ENCODE data around the gene C1orf232. TPM values are rescaled to one million over a fixed set of nuclear protein-coding genes. Genes with fewer than 3 reads are reported as not detected.

The C1orf232 gene
- total RNA-seq, 2 donors from 2014 or later: not detected

DNA sequence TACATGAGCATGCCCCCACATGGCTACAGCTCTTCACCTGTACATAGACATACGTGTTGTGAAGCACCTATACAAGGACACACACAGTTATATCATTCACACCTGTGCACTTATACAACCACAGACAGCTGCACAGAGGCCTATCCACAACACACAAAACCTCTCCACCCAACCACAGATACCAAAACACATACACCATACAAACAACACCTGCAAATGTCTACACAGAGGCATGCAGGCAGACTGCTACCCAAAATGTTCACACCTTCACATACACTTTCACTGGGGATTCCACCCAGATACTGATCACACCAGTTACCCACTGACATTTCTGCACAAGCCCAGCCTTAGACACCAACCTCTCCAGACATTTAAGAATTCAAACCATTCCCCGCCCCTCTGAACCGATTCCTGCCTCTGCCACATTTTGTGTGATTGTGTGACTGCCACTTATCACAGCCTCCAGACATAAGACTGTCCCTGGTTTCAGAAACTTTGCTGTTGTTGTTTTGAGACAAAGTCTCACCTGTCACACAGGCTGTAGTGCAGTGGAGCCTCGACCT lies 2.0 kb downstream of the C1orf232 start:
- H3K9me3 Mint-ChIP-seq: no peaks in the 10 kb centered on the region
- ATAC-seq (replicated peaks): no peak
- peaks cover 5% of the 10 kb centered on the region for H3K27me3 Mint-ChIP-seq

DNA sequence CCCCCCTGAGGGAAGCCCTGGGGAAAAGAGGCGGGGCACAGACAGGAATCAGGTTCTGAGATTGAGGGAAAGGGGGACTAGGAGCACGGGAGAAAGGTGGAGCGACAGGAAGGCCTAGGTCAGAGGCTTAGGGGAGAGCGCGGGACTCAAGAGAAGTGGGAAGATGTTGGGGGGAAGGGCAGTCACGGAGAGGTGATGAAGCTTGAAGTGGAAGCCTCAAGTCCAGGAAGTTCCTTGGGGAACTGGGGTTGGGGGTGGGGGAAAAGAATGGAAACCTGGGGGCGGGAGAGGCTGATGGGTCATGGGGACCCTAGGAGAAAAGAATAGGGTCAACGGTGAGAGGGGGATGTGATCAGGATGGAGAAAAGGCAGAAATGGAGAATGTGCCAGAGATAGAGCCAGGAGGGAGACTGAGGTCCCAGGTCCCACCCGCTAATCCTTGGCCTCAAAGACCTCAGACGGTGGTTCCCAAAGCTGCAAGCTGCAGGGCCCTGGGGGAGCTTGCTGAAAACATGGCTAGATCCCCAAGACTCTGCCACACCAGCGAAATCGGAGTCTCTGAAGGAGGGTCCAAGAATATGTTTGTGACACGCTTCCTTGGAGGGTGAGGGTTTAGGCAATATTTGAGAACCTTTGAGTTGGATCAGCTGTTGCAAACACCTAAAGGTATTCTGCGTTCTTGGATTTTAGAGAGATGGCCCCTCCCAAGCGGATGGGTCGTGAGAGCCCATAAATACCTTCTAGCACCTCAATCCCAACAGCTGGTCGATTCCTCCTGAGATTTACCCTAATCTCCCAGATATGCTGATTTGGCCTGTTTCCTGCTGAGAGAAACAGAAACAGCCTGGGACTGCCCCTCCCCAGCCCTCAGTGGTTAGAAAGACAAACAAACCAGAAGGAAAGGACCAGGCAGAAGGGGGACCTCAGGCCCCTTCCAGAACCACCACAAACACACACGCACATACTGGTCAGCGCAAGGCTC lies 3.6 kb downstream of the C1orf232 start:
- no peaks in the 10 kb centered on the region for H3K36me3 Mint-ChIP-seq (ENCODE audit: low read depth)
- no peaks in the 10 kb centered on the region for H3K4me1 Mint-ChIP-seq
- no peaks in the 10 kb centered on the region for H3K9me3 Mint-ChIP-seq

More for the DNA sequence above, 2.0 kb downstream of the C1orf232 start:
- H3K36me3 Mint-ChIP-seq (ENCODE audit: low read depth): peaks cover 5% of the 10 kb centered on the region
- H3K4me3 Mint-ChIP-seq: no peak overlapping the region
- no peaks in the 10 kb centered on the region for H3K4me1 Mint-ChIP-seq
- no peak overlapping the region for H3K27ac Mint-ChIP-seq

DNA sequence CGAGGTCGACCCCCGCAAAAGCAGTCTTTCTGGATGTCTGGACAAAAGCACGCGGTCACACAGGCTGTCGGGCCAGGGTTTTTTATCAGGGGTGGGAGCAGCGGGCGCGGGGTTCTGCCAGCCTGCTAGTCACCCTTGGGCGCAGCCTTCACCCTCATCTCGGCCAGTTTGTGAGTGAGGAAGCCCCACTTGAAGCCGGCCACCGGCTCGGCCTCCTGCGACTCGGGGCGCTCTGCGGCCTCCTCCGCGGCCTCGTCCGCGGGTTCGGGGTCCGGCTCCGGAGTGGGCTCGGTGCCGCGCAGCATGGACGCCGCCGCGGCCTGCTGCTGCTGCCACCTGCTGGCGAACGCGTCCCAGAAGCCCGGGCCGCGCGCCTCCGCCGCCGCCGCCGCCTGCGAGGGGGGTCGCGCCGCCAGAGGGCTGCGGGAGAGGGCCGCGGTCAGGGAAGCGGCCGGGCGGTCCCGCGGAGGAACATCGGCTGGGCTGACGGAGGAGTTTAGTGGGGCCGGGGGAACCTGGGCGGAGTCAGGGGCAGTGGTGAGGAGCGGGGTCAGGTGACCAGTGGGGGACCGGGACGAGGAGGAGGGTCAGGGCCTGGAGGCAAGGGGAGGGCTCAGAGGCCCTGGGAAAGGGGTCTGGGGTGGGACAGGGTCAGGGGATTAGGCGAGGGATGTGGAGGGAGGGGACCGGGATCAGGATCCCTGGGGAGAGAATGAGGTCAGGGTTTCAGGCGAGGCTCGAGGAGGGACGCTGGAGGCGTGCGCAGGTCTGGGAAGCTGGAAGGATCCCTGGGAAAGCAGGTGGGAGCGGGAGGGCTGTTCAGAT lies 4.5 kb downstream of the C1orf232 start:
- H3K27ac Mint-ChIP-seq: no peak overlapping the region
- H3K27me3 Mint-ChIP-seq: peaks cover 10% of the 10 kb centered on the region
- no peaks in the 10 kb centered on the region for H3K9me3 Mint-ChIP-seq
- H3K4me3 Mint-ChIP-seq: peak overlapping the region; percentile 59
- H3K4me1 Mint-ChIP-seq: no peaks in the 10 kb centered on the region
- ATAC-seq (replicated peaks): peak; percentile 72
- H3K36me3 Mint-ChIP-seq (ENCODE audit: low read depth): no peaks in the 10 kb centered on the region

More for the DNA sequence above, 3.6 kb downstream of the C1orf232 start:
- no peak for ATAC-seq (replicated peaks)
- H3K27ac Mint-ChIP-seq: no peak overlapping the region
- peak overlapping the region; percentile 59 for H3K4me3 Mint-ChIP-seq
- peaks cover 5% of the 10 kb centered on the region for H3K27me3 Mint-ChIP-seq

DNA sequence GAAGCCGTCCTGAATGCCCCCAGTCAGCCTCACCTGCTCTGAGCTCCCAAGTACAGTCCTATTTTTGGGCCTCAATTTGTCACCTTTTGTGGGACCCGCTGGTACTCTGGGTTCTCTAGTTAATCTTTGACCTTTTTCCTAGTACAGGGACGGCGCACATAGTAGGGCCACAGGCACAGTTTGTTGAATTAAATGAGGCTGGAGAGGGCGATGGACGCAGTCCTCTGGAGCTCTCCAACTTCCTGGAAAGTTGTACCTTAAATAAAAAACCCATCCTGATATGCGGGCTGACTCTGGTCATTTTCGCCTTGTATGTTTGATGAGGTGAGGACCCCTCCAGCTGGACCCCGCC lies 5.1 kb downstream of the C1orf232 start:
- peak overlapping the region; percentile 42 for H3K4me3 Mint-ChIP-seq
- H3K27me3 Mint-ChIP-seq: peaks cover 11% of the 10 kb centered on the region
- no peak for ATAC-seq (replicated peaks)
- H3K36me3 Mint-ChIP-seq (ENCODE audit: low read depth): no peaks in the 10 kb centered on the region
- H3K27ac Mint-ChIP-seq: no peak overlapping the region
- H3K9me3 Mint-ChIP-seq: no peaks in the 10 kb centered on the region
- no peaks in the 10 kb centered on the region for H3K4me1 Mint-ChIP-seq

DNA sequence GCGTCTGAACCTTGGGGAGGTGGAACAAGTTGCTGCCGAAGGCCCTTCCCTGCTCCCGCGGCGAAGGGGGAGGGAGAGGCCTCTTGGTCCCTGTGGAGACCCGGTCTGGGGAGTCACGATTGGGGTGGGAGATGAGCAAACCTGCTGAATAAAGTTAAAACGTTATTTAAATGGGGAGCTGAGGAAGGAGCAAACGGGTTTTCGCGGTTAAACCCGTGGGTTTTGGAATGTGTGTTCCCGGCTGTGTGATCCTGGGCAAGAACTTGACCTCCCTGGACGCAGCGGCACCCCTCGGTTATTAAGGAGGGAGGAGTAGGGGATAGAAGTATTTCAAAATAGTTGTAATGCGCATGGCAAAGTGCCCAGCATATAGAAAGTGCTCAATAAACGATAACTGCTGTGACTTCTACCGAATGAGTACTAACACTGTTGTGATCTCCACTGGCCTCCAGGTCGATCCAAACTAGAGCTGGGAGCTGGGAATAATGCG lies 6.5 kb downstream of the C1orf232 start:
- Mint-ChIP-seq H3K36me3 (ENCODE audit: low read depth) (no peaks in the 10 kb centered on the region), H3K4me1 (no peaks in the 10 kb centered on the region), H3K9me3 (no peaks in the 10 kb centered on the region), H3K4me3 (peak overlapping the region; percentile 42), H3K27me3 (peaks cover 20% of the 10 kb centered on the region), H3K27ac (no peak overlapping the region)
- ATAC-seq (replicated peaks): no peak

DNA sequence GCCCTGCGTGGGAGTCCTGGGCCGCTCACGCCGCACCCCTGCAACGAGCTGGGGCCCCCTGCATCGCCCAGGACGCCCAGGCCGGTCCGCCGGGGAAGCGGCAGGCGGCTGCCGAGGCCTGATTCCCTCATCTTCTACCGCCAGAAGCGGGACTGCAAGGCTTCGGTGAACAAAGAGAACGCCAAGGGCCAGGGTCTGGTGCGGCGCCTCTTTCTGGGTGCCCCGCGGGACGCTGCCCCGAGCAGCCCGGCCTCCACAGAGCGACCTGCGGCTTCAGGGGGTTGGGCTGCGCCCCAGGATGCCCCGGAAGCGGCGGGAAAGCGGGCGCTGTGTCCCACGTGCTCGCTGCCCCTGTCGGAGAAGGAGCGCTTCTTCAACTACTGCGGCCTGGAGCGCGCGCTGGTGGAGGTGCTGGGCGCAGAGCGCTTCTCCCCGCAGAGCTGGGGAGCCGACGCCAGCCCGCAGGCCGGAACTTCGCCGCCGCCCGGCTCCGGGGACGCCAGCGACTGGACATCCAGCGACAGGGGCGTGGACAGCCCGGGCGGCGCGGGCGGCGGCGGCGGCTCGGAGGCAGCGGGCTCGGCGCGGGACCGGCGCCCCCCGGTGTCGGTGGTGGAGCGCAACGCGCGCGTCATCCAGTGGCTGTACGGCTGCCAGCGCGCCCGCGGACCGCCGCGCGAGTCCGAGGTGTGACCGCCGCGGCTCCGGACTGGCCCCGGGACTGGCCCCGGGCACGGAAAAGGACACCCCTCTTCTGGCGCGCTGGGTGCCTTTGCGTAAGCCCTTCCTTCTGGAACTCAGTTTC lies 7.1 kb downstream of the C1orf232 start:
- no peaks in the 10 kb centered on the region for H3K36me3 Mint-ChIP-seq (ENCODE audit: low read depth)
- H3K9me3 Mint-ChIP-seq: no peaks in the 10 kb centered on the region
- peaks cover 22% of the 10 kb centered on the region for H3K27me3 Mint-ChIP-seq
- peak; percentile 49 for ATAC-seq (replicated peaks)
- H3K4me1 Mint-ChIP-seq: no peaks in the 10 kb centered on the region
- H3K27ac Mint-ChIP-seq: no peak overlapping the region
- peak overlapping the region; percentile 42 for H3K4me3 Mint-ChIP-seq

DNA sequence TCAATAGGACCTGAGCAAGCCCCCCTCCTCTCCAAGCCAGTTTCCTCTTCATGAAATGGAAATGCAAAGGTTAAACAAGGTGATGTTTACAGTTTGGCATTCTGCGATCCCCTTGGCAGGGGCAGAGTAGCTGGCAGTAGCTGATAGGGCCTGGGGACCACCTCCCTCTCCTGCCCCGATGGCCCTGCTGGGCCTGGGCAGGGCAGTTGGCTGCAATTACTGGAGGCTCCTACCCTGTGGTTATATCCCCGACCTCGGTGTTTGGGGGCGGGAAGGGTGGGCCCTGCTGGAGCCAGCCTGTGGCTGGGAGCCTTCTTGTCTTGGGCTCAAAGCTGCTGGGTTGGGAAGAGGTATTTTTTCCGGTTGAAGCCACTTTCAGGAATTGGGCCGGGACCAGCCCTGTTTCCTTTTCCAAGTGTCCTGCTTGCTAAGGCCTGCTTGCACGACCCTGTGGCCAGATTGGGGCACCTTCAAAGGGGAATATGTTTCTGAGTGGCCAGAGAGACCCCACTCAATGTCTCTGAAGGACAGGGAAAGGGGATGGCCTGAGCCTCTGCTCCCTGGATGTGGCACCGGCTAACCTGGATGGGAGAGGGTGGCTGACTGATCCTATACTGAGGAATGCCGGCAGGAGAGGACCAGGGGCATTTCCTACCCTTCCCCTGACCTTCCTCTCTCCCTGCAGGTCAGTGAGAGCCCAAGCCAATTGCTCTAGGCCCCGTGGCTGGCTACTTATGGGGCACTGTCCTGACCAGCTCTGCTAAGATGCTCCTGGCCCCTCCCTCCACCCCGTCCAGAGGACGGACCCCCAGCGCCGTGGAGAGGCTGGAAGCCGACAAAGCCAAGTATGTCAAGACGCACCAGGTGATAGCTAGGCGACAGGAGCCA lies 8.0 kb downstream of the C1orf232 start:
- Mint-ChIP-seq H3K4me3 (no peak overlapping the region), H3K36me3 (ENCODE audit: low read depth) (no peaks in the 10 kb centered on the region), H3K27ac (no peak overlapping the region), H3K9me3 (no peaks in the 10 kb centered on the region), H3K27me3 (peaks cover 23% of the 10 kb centered on the region), H3K4me1 (no peaks in the 10 kb centered on the region)
- ATAC-seq (replicated peaks): no peak

DNA sequence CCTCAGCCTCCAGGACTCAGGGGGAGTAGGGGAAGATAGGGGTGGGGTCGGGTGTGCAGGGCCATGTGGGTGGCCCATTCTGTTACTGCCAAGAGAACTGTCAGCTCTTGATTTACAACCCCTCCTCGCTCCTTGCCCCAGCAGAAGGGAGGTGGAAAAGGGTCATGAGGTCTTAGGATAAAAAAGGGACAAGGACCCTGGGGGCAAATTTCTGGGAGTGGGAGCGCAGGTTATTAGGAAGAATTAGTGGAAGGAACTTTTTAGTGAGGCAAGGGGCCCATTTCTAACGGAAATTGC lies 9.1 kb downstream of the C1orf232 start:
- Mint-ChIP-seq H3K9me3 (no peaks in the 10 kb centered on the region), H3K4me1 (no peaks in the 10 kb centered on the region), H3K36me3 (ENCODE audit: low read depth) (no peaks in the 10 kb centered on the region), H3K4me3 (no peak overlapping the region), H3K27me3 (peaks cover 30% of the 10 kb centered on the region), H3K27ac (no peak overlapping the region)
- no peak for ATAC-seq (replicated peaks)

DNA sequence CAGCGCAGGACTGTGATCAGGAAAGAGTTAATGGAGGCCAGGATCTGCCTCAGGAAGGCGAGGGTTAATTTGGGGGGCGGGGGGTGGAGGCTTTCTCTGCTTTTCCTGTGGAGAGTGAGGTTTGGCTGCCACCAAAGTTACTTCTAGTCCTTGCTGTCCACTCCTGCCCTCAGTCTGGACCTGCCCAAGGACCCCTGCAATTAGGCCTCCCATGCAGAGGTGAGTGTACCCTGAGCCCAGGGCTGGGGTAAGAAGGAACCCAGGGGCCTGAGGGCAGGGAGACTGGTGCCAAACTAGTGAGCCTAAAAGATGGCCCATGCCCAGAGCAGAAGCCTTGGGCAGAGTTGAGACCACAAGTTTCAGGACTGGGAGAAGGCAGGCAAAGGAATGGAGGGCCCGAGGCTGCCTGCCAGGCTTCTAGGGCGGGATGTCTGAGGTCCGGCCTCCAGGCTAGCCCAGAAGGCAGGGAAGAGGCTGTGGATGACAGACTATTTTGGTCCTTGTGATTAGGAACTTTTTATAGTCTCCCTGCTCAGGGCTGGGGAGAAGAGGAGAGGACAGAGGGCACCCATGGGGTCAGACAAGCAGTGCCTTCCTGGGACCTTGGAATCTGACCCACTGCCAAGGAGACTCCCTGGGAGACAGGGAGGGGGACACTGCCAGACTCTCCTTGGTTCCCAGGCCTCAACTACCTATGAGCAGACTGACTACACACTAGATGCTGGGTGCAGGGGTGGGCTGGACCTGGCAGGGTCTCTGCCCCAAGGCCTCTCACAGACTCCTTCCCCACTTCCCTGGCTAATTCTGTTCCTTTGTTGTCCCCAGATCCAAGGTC lies 9.6 kb downstream of the C1orf232 start, which contains the start of gene FAM110D:
Gene FAM110D, plus strand, starts transcription at position 172 of the 835 bp plus-strand sequence. CDS start 2,213 bp downstream, outside the sequence.
- no peaks in the 10 kb centered on the region for H3K4me1 Mint-ChIP-seq
- no peaks in the 10 kb centered on the region for H3K9me3 Mint-ChIP-seq
- no peak for ATAC-seq (replicated peaks)
- H3K27me3 Mint-ChIP-seq: peaks cover 30% of the 10 kb centered on the region
- no peak within 1 kb of the TSS for H3K4me3 Mint-ChIP-seq
- H3K27ac Mint-ChIP-seq: no peak within 1 kb of the TSS
- no peaks in the 10 kb centered on the region for H3K36me3 Mint-ChIP-seq (ENCODE audit: low read depth)

DNA sequence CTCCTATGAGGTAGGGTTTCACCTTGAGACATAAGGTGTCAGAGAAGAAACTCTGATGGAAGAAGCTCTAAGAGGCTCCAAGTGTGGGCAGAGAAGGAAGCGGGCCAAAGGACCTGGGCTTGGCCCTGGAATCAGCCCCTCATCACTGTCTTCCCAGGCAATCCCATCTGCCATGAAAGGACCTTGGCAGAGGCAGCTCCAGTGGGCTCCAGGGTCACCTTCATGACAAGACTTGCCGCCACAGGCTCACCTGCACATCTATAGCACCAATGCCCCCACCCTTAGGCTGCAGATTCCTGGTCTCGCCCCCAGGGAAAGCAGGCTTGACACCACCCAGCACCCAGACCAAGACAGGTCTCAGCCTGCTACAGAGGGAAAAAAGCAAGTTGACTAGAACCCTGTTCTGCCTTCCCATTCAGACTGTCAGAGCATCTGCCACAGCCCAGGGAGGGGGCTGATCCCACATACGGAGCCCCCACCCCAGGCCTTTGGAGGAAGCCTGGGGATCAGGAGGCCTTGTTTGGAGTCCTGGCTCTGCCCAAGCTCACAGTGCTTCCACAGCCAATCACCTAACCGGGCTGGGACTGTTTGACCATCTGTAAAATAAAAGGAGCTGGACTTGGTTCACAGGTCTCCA lies 10.4 kb downstream of the C1orf232 start:
- no peaks in the 10 kb centered on the region for H3K9me3 Mint-ChIP-seq
- peaks cover 30% of the 10 kb centered on the region for H3K27me3 Mint-ChIP-seq
- no peaks in the 10 kb centered on the region for H3K4me1 Mint-ChIP-seq
- no peak for ATAC-seq (replicated peaks)
- no peaks in the 10 kb centered on the region for H3K36me3 Mint-ChIP-seq (ENCODE audit: low read depth)
- no peak overlapping the region for H3K4me3 Mint-ChIP-seq
- H3K27ac Mint-ChIP-seq: no peak overlapping the region

DNA sequence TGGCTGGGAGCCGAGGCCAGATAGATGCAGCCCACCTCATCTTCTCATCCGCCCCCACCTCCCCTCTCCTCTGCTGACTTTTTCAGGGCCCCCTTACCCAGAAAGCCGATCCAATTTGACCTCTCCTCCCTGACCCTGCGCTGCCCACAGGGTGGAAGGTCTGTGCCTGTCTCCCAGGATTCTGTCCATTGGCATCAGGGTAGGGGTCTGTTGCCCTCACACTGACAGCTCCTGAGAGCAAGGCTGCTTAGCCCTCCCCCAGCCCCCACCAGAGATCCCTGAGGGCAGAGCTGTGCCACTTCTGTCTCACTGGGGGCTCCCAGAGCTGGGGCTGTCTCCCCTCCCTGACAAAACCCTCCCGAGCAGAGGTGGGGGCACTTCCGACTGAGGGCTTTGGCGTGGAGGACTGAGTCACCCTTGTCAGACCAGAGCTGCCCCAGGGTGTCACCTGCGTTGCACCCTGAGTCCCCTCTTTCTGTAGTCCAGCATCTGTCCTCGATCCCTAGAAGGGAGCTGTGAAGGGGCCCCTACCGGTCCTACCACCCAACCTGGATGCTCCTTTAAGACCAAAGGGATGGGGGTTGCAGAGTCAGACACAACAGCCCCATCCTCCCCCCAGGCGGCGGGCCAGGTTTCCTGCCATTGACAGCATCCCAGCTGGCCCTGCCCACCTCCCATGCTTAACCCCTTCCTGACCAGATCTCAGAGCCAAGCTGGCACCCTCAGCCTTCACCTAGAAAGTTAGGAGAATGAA lies 12.3 kb downstream of the C1orf232 start:
- Mint-ChIP-seq H3K27me3 (peaks cover 25% of the 10 kb centered on the region), H3K4me3 (no peak overlapping the region), H3K27ac (no peak overlapping the region), H3K9me3 (no peaks in the 10 kb centered on the region), H3K4me1 (no peaks in the 10 kb centered on the region), H3K36me3 (ENCODE audit: low read depth) (no peaks in the 10 kb centered on the region)
- ATAC-seq (replicated peaks): no peak
